NK-92 treated with Interleukin-12 subunit alpha and Interleukin-12 subunit beta, amount 100 ng/mL, for 24 hours (cell line): ENCODE measurements around the gene TTBK2.
"Not testable (repeated sequence)": the region's sequence is repeated elsewhere in the genome, so short reads cannot be mapped to it uniquely, and the experiment has no call there.

Experiments
- DNase-seq: peaks from one replicate; lab custom pipeline; 2025; lab: John Stamatoyannopoulos, UW

Gene TTBK2

DNA sequence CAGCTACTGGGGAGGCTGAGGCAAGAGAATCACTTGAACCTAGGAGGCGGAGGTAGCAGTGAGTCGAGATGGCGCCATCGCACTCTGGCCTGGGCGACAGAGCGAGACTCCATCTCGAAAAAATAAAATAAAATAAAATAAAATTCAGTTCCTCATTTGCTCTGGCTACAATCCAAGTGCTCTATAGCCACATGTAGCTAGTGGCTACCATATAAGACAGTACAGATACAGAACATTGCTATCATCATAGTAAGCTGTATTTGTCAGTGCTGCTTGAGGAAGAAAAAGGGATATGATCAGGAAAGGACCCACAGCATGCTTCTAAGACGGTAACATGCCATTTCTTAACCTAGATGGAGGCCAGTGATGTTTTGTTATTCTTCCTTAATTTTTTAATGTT is 95.0 kb downstream of the TTBK2 start:
- no peak for DNase-seq

DNA sequence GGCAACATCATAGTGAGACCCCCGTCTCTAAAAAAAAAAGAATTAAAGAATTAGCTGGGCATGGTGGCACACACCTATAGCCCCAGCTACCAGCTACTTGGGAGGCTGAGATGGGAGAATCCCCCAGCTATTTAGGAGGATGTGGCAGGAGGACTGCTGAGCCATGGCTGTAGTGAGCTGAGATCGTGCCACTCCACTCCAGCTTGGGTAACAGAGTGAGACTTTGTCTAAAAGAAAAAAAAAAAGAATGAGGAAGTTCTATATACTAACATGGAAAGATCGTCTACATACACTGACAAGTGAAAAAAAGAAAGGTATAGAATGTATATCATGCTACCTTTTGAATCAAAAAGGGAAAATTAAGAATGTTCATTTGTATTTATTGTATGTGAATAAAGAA is 99.8 kb downstream of the TTBK2 start:
- DNase-seq: no peak

DNA sequence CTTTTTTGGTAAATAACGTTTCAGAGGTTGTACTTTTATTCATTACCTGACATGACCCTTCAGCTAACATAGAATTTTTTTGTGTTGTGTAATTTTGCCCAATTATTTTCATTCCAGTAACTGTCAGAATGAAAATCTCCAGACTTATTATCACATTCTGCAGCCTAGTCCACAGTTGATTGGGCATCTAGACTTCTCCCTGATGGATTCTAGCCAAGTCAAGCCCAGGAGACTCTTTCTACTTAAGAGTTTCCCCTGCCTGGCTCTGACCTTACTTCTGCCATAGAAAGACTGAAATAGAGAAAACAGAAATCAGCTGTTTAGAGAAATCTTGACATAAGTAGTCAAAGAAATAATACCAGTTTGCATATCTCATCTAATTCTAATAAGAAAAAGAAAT is 100.8 kb downstream of the TTBK2 start:
- DNase-seq: no peak

DNA sequence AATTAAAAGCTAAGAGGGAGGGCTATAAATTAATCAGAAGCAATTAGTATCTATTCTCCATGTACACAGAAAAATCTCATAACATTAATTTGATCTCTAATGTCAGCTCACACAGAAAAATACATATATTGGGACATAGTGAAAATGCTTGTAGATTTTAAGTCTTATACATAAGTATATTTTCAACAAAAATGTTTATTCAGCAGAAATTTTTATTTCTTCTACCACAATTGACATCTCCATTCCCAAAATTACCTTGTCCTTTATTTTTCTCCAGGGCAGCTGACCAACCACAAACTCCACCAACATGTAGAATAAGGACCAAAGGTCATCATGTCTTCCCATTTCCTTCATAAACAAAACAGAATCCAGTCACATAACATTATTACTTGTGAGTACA is 109.1 kb downstream of the TTBK2 start:
- no peak for DNase-seq

DNA sequence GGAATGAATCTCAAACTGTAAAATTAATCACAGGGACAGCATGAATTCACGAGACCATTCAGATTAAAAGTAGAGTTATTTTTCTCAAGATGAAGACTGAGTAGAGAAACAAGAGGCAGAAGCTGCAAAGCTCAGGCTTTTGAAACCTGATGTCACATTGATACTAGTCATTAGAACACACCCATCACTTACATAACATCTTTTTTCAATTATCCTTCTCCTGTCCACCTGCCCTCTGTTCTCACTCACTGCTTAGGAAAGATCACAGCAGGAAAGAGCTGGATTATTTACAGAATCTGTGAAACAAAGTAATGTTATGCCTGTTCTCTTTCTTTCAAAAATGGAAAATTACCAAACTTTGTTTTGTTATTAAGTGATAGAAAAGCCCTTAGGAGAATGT is 111.7 kb downstream of the TTBK2 start:
- DNase-seq: no peak

DNA sequence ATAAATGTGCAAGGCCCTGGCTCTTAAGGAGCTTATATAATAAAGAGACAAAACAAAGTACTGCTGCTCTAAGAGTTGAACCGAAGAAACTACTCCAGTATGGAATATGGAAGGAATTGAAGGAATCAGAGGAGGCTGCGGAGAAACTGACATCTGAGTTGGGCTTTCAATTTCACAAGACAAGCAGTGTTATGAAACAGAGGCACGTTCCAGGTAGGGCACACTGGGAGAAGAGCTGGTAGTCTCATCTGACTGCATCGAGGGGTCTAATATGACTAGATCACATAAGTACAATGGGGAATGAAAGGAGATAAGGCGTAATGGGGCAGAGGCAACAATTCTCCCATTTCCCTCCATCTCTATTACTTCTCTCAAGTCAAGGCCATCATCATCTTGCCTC is 115.3 kb downstream of the TTBK2 start:
- DNase-seq: no peak

DNA sequence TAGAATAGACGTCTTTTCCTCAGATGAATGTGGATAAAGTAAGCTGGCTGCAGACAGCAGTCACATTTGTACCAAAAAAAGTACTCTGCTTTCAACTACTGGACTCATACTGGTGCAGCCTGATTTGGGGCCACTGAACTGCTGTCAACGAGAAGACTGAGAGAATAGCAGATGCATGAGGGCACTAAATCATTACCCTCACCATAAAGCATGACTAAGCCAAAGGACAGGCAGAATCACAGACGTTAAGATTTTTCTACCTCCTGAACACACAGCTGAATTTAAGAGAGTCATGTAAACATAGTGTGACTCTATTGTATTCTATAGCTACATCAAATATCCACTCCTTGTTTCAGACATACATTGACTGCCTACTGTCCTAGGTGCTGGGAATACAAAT is 115.8 kb downstream of the TTBK2 start:
- no peak for DNase-seq

DNA sequence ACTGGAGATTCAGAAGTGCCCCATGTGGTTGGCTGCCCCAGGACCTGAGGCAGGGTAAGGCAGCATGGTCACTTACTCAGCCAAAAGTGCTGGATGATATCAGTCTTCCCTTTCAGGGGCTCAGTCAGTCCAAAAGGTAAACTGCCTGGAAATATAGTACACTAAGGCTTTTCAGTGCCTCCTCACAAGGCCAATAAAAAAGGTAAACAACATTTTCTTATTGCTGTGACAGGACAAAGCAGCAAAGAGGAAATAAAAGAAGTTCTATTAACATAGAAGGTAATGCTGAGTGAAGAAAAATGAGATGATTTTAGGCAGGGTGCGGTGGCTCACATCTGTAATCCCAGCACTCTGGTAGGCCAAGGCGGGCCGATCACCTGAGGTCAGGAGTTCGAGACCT is 117.1 kb downstream of the TTBK2 start:
- DNase-seq: no peak

DNA sequence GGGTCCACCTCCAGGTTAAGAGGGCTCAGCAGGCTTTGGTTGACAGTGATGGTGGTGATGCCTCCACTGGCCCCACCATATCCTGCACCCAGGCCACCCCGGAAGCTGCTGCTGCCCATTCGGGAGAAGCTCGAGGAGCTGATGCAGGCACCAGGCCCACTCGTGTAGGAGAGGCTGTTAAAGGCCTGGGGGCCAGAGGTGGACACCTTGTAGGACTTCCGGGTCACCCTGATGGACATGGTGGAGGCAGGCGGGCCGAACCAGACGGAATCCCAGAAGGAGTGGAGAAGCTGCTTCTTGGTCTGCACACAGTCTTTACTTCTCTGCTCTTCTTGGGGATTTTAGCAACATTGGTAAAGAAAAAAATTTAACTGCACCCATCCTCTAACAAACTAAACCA is 118.4 kb downstream of the TTBK2 start:
- no peak for DNase-seq

DNA sequence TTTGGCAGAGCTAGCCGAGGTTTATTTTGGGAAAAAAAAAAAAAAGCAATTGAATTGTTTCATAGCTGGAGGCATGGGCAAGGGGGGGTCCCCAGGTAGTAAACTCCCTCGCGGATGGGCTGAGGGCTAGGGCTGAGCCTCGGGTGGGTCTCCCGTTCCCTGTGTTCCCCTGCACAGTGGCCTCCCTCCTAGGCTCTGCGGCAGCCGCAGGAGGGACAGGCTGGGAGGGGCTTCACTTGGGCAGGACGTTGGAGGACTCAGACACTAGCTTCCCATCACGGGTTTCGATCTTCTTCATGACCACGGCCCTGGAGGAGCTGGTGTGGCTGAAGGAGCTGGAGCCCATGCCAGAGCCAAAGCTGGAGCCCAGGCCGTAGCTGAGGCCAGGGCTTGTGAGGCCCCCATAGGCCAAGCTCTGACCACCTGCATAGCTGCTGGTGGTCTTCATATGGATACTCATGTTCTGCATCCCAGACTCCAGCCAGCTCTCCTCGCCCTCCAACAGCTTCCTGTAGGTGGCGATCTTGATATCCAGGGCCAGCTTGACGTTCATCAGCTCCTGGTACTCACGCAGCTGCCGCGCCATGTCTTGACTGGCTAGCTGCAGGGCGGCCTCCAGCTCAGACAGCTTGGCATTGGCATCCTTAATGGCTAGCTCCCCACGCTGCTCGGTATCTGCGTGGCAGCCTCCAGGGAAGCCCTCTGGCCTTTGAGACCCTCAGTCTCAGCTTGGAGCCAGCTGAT is 119.7 kb downstream of the TTBK2 start:
- no peak for DNase-seq

DNA sequence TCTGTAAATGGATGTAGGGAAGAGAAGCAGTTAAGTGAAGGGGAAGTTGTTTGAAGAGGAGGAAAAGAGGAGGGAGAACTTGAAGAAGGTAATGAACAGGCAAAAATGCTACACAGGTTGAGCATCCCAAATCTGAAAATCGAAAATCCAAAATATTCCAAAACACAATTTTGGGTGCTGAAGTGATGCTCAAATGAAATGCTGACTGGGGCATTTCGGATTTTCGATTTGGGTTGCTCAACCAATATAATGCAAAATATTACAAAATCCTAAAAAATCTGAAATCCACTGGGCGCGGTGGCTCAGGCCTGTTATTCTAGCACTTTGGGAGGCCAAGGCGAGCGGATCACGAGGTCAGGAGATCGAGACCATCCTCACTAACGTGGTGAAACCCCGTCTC is 121.8 kb downstream of the TTBK2 start:
- DNase-seq: no peak

DNA sequence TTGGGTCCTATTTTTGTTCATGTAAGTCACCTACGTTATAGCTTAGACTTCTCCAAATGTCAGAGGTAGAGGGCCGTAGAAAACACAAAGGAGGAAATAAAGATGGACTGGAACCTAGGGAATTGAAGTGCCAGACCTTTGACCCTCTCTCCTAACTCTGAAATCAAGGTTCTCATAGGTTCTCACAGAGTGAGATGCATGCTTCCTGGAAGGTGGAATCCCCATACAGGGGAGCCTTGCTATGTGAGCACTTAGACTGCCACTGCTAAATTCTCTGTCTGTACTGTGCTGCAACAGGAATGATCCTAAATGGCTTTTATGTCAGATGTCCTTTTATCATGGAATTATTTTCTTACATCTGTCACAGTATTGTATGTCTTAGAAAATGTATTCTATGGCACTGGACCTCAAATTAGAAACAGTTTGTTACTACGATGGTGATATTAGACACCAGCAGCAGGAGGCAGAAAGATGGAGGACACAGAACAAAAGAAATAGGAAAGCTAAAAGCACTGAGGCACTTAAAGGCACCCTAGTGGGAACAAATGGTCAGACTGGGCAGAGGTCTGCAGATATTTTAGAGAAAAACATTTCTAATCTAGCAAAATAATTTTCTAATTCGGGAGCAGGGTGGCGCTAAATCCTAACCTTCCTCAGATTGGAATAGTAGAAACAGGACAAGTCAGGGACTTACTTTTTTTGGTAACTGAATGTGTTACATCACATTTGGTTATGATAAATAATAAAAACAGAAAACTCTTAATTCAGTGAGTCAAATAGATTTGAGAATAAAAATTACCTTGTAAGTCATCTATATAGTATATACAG is 123.4 kb downstream of the TTBK2 start:
- DNase-seq: no peak

DNA sequence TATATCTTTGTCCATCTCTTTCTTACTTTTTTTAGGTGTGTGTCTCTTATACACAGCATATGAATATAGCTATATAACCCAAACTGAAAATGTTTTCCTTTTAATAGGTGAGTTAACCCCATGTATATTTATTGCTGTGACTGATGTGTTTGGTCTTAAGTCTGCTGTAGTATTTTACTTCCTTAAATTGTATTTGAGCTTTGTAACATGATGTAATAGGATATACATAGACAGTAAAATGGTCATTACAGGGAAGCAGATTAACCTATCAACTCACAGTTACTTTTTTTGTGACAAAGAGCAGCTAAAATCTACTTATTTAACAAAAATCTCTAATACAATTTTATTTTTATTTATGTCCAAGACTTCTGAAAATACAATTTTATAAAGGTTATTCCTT is 131.9 kb downstream of the TTBK2 start:
- DNase-seq: no peak

DNA sequence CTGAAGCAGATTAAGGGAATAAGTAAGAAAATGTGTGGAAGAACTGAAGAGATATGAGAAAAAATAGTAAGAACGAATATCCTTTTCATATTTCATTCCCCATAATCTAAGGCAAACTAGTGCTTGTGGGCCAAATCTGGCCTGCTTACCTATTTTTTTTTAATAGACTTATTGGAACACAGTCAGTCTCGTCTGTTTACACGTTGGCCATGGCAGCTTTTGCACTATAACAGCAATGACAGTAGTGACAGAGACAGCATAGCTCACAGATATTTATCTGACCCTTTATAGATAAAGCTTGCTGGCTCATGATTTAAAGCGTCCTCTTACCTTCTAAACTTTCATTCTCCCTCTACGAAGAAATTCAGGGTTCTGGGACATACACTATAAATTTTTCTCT is 133.6 kb downstream of the TTBK2 start:
- no peak for DNase-seq

DNA sequence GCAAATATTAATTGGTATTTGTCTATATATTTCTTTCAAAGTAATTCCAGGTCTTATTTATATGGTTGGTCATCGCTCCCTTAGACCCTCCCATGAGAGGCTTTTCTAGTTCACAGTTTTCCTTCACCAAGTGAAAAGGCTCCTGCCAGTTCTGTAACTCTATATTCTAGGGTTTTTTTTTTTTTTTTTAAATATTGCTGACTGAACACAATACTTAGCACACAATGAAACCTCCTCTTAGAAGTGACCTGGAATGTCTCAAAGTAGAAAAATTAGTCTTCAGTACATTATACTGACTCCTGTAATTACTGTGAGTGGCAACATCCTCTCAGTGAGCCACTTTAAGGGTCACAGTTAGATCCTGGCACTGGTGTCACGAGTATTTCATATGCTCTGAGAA is 135.0 kb downstream of the TTBK2 start:
- no peak for DNase-seq

DNA sequence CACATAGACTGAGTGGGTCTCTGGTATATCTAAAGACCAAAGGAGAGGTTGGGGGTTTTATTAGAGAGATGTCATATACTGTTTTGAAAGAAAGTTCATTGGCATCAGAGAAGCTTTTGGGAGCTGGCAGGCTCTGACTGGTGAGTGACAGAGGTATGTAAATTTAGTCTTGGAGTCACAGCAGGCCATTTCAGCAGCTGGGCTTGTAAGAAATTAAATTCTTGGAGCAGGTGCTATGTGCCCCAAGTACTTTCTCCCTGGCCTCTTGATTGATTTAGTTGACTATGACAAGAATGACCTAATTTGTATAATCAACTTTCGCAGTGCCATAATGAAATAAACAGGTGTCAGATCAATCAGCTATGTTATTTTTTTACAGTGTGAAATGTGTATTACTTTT is 135.9 kb downstream of the TTBK2 start:
- DNase-seq: no peak

DNA sequence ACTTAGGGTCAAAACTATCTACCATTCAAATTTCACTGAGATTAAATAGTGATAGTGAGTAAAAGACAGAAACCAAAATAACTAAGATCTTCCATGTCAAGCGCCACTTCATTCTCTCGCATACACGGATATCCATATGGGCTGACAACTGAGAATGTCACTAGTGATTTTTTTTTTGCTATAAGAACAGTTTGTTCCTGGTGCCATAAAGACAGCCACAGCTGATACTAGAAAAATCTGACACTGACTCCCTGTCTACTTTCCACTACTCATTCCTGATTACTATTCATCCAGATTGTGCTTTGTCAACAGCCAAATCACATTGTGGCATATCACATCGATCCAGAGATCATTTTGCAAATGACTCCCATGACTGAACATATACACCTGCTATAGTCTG is 137.9 kb downstream of the TTBK2 start:
- DNase-seq: no peak

DNA sequence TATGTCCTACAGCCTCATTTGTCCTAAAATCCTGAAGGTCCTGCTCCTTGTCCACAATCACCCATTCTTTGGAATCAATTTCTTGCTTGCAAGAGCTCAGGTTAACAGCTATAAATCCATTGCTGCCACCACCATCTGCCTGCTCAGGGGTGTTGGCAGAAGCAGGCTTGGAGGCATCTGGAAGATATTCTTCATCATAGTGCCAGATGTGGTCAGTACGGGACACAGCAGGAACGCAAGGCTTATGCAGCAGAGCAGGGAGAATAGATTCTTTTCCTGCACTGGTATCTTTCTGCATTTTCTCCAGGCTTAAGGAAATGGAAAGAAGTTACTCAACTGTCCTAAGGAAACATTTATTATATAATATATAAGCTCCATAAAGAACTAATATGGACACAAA is 145.2 kb downstream of the TTBK2 start:
- DNase-seq: no peak

DNA sequence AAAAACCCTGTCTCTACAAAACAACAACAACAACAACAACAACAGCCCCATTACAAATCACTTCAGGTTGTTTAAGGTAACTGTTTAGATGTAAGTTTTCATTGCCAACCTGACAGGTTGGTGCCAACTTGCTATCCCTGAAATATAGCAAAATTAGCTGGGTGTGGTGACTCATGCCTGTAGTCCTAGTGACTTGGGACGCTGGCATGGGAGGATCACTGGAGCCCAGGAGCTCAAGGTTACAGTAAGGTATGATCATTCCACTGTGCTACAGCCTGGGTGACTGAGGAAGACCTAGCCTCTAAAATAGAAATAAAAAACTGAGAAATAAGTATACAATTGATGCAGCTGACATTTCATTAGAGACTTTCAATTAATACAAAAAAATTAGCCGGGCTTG is 147.7 kb downstream of the TTBK2 start:
- DNase-seq: no peak

DNA sequence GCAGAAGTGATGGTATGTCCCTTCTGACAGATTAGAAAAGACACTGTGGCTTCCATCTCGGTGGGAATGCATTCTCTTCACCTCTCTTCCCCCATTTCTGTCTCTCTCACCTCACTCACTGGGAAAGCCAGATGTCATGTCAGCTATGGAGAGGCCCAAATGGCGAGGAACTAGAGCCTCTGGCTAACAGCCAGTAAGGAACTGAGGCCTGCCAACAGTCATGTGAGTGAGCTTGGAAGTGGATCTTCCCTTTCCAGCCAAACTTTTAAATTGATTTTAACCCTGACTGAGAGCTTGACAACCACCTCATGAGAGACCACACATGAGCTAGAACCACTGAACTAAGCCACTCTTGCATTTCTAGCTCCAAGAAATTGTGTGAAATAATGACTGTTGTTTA is 148.4 kb downstream of the TTBK2 start:
- DNase-seq: no peak

DNA sequence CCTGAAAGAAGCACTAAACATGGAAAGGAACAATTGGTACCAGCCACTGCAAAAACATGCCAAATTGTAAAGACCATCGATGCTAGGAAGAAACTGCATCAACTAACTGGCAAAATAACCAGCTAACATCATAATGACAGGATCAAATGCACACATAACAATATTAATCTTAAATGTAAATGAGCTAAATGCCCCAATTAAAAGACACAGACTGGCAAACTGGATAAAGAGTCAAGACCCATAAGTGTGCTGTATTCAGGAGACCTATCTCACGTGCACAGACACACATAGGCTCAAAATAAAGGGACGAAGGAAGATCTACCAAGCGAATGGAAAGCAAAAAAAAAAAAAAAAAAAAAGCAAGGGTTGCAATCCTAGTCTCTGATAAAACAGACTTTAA is 154.5 kb downstream of the TTBK2 start:
- not testable (repeated sequence) for DNase-seq

DNA sequence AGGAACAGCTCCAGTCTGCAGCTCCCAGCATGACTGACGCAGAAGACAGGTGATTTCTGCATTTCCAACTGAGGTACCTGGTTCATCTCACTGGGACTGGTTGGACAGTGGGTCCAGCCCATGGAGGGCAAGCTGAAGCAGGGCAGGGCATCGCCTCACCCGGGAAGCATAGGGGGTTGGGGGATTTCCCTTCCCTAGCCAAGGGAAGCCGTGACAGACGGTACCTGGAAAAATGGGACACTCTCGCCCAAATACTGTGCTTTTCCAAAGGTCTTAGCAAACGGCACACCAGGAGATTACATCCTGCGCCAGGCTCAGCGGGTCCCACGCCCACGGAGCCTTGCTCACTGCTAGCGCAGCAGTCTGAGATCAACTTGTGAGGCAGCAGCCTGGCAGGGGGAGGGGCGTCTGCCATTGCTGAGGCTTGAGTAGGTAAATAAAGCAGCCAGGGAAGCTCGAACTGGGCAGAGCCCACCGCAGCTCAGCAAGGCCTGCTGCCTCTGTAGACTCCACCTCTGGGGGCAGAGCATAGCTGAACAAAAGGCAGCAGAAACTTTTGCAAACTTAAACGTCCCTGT is 156.3 kb downstream of the TTBK2 start:
- DNase-seq: not testable (repeated sequence)

DNA sequence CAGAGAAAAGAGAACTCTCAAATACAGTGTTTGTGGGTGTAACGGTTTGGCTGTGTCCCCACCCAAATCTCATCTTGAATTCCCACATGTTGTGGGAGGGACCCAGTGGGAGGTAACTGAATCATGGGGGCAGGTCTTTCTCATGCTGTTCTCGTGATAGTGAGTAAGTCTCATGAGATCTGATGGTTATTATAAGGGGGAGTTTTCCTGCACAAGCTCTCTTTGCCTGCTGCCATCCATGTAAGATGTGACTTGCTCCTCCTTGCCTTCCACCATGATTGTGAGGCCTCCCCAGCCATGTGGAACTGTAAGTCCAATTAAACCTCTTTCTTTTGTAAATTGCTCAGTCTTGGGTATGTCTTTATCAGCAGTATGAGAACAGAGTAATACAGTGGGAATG is 158.8 kb downstream of the TTBK2 start:
- DNase-seq: not testable (repeated sequence)
